Measurements from ENCODE around the gene ADAM8. TPM values are rescaled to one million over a fixed set of nuclear protein-coding genes. Genes with fewer than 3 reads are reported as not detected.

Gene ADAM8
- total and polyA plus RNA-seq, 9 donors = 0.48 to 5.9 (median 3.4) TPM

- Histone ChIP-seq H3K27ac (no peak overlapping the region), H3K4me3 (no peak overlapping the region), H3K4me1 (ENCODE audit: insufficient read depth) (no peaks in the 10 kb centered on the region), H3K36me3 (no peaks in the 10 kb centered on the region), H3K9me3 (no peaks in the 10 kb centered on the region), H3K27me3 (peaks cover 7% of the 10 kb centered on the region)
- WGBS, 3 donors = 59 to 70% (median 68%) methylated on average over 14 to 15 of the region's 15 CpGs
- intact Hi-C loops (cut with DNase I) = no loop called here
- TF ChIP-seq, protein P1, sequence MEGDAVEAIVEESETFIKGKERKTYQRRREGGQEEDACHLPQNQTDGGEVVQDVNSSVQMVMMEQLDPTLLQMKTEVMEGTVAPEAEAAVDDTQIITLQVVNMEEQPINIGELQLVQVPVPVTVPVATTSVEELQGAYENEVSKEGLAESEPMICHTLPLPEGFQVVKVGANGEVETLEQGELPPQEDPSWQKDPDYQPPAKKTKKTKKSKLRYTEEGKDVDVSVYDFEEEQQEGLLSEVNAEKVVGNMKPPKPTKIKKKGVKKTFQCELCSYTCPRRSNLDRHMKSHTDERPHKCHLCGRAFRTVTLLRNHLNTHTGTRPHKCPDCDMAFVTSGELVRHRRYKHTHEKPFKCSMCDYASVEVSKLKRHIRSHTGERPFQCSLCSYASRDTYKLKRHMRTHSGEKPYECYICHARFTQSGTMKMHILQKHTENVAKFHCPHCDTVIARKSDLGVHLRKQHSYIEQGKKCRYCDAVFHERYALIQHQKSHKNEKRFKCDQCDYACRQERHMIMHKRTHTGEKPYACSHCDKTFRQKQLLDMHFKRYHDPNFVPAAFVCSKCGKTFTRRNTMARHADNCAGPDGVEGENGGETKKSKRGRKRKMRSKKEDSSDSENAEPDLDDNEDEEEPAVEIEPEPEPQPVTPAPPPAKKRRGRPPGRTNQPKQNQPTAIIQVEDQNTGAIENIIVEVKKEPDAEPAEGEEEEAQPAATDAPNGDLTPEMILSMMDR (IDR thresholded peaks at IDR 0.05) = no peak
- TF ChIP-seq EP300 (IDR thresholded peaks at IDR 0.05) (no peak), POLR2A (IDR thresholded peaks at IDR 0.05) (no peak)
- DNase-seq = no peak
Observed at GRCh38 chr10:133238466-133238804, 38.2 kb downstream of the ADAM8 start.

- WGBS, 3 donors = 24 to 49% (median 34%) methylated on average over 58 to 60 of the region's 60 CpGs
- H3K4me3 ChIP-seq = no peak within 1 kb of the TSS
- intact Hi-C loops (cut with DNase I) = no loop called here
Observed at GRCh38 chr10:133237588-133238465, 38.8 kb downstream of the ADAM8 start, which contains the start of gene VENTX. TSS of gene VENTX (plus strand) at chr10:133237855. CDS start at chr10:133237915, 60 bp downstream.

GRCh38 chr10:133237241-133237587 is 39.5 kb downstream of the ADAM8 start:
- TF ChIP-seq POLR2A (IDR thresholded peaks at IDR 0.05) (no peak), EP300 (IDR thresholded peaks at IDR 0.05) (no peak)
- TF ChIP-seq, protein P1 (IDR thresholded peaks at IDR 0.05) = no peak
- no peaks in the 10 kb centered on the region for H3K9me3 ChIP-seq
- H3K27me3 ChIP-seq = peaks cover 7% of the 10 kb centered on the region
- H3K27ac ChIP-seq = no peak overlapping the region
- intact Hi-C loops (cut with DNase I) = no loop called here
- WGBS, 3 donors = 4 to 11% (median 7%) methylated on average over 21 to 32 of the region's 32 CpGs
- no peaks in the 10 kb centered on the region for H3K4me1 ChIP-seq (ENCODE audit: insufficient read depth)
- H3K36me3 ChIP-seq = no peaks in the 10 kb centered on the region
- no peak for DNase-seq
- H3K4me3 ChIP-seq = no peak overlapping the region

More at GRCh38 chr10:133237588-133238465, 38.8 kb downstream of the ADAM8 start, which contains the start of gene VENTX:
- Histone ChIP-seq H3K36me3 (no peaks in the 10 kb centered on the region), H3K27me3 (peaks cover 7% of the 10 kb centered on the region), H3K4me1 (ENCODE audit: insufficient read depth) (no peaks in the 10 kb centered on the region), H3K27ac (no peak within 1 kb of the TSS), H3K9me3 (no peaks in the 10 kb centered on the region)
- DNase-seq = no peak
- TF ChIP-seq EP300 (IDR thresholded peaks at IDR 0.05) (no peak), POLR2A (IDR thresholded peaks at IDR 0.05) (no peak)
- TF ChIP-seq, protein P1 (IDR thresholded peaks at IDR 0.05) = no peak

GRCh38 chr10:133236401-133237240 is 40.0 kb downstream of the ADAM8 start:
- WGBS, 3 donors = 1 to 2% (median 2%) methylated on average over 64 to 103 of the region's 103 CpGs
- Histone ChIP-seq H3K36me3 (no peaks in the 10 kb centered on the region), H3K4me1 (ENCODE audit: insufficient read depth) (no peaks in the 10 kb centered on the region), H3K27me3 (peaks cover 7% of the 10 kb centered on the region), H3K9me3 (no peaks in the 10 kb centered on the region), H3K4me3 (no peak overlapping the region), H3K27ac (no peak overlapping the region)
- TF ChIP-seq POLR2A (IDR thresholded peaks at IDR 0.05) (no peak), EP300 (IDR thresholded peaks at IDR 0.05) (no peak)
- TF ChIP-seq, protein P1 (IDR thresholded peaks at IDR 0.05) = no peak
- intact Hi-C loops (cut with DNase I) = no loop called here
- DNase-seq = no peak
